ENCODE measurements around the gene FBXO31.
"Not testable (repeated sequence)": the region's sequence is repeated elsewhere in the genome, so short reads cannot be mapped to it uniquely, and the experiment has no call there.

Gene FBXO31

GRCh38 chr16:87384162-87384874 lies 742 bp upstream of the FBXO31 start:
- ATAC-seq = no peak

GRCh38 chr16:87382023-87382785 lies 1.4 kb downstream of the FBXO31 start:
- ATAC-seq = no peak

- no peak for ATAC-seq
Observed at GRCh38 chr16:87380881-87381280, 2.7 kb downstream of the FBXO31 start.

GRCh38 chr16:87380403-87380802 lies 3.2 kb downstream of the FBXO31 start:
- ATAC-seq = no peak

GRCh38 chr16:87379312-87379752 lies 4.2 kb downstream of the FBXO31 start:
- not testable (repeated sequence) for ATAC-seq

GRCh38 chr16:87376660-87377059 lies 6.9 kb downstream of the FBXO31 start:
- ATAC-seq = no peak

- no peak for ATAC-seq
Observed at GRCh38 chr16:87375426-87376135, 8.0 kb downstream of the FBXO31 start.

- ATAC-seq = no peak
Observed at GRCh38 chr16:87374313-87374712, 9.3 kb downstream of the FBXO31 start.

- ATAC-seq = no peak
Observed at GRCh38 chr16:87372305-87372704, 11.3 kb downstream of the FBXO31 start.

GRCh38 chr16:87371261-87371866 lies 12.2 kb downstream of the FBXO31 start:
- ATAC-seq = no peak

- no peak for ATAC-seq
Observed at GRCh38 chr16:87369796-87370719, 13.5 kb downstream of the FBXO31 start.

GRCh38 chr16:87369117-87369765 lies 14.3 kb downstream of the FBXO31 start:
- ATAC-seq = no peak

GRCh38 chr16:87368029-87368770 lies 15.4 kb downstream of the FBXO31 start:
- peak in 1 of 2 donors; percentile 13 for ATAC-seq

GRCh38 chr16:87367529-87367928 lies 16.0 kb downstream of the FBXO31 start:
- ATAC-seq = no peak

- ATAC-seq = no peak
Observed at GRCh38 chr16:87366930-87367329, 16.6 kb downstream of the FBXO31 start.

GRCh38 chr16:87366288-87366687 lies 17.3 kb downstream of the FBXO31 start:
- no peak for ATAC-seq

GRCh38 chr16:87365021-87365713 lies 18.4 kb downstream of the FBXO31 start:
- ATAC-seq = no peak

- no peak for ATAC-seq
Observed at GRCh38 chr16:87363771-87364455, 19.7 kb downstream of the FBXO31 start.

- ATAC-seq = not testable (repeated sequence)
Observed at GRCh38 chr16:87362828-87363559, 20.6 kb downstream of the FBXO31 start.
